Endothelial cell of hepatic sinusoid (primary cell): ENCODE data around the gene TP53AIP1.

Source experiments
- in situ Hi-C: cut with HindIII; loops from 2 replicates; pipeline ENCODE4 v1.10.0; 2017; ENCODE audit warnings: low sequenced_read_pairs

Gene TP53AIP1

DNA sequence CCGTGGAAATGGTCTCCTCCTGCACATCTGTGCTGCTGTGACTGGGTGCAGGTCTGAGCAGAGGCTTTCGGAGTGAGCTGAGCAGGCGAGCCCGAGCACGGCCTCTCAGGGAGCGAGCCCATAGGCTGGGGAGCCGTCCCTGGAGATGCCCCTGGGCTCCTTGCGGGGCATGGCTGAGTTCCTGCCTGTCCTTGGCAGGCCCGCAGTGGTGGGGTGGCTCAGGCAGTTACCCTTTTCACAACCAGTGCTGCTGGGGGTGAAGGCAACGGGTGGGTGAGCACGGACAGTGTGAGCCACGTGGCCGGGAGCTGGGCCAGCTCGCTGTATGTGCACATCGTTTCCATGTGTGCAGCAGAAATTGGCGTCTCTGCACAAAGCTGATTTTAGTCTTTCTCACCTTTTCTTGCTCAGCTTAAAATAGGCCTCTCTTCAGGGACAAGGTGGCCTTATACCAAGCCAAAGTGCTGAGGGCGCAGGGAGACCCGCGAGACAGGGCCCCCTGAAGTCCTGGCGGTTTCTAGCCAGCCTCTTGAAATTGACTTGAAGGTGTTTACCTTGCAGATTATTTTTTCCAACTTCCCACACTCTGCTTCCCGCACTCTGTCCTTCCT is at the start of gene TP53AIP1:
TP53AIP1 (minus strand) TSS at position 55 of the 611 bp plus-strand sequence. CDS start 5,053 bp downstream, outside the sequence.
- in situ Hi-C loops = no loop called here

- in situ Hi-C loops = no loop called here
These were observed 45.7 kb upstream of the TP53AIP1 start for GRCh38 chr11:128988242-128988970.

DNA sequence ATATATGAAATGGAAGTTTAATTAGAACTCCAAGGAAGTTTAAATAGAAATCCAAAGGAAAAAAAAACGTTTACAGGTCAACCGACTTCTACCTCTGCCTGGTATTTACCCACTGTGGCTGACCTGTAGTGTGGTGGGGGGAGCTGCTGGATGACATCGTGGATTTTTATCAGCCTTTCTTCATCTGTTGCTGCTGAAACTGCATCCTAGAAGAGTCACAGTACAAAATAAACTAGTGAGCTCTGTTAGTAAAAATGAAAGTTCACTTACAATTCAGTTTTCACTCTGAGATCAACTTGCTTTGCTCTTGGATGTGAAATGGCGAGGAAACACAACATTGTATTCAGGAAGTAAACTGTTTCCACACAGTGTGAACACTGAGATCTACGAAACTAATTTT is 43.2 kb upstream of the TP53AIP1 start:
- in situ Hi-C loops = no loop called here

DNA sequence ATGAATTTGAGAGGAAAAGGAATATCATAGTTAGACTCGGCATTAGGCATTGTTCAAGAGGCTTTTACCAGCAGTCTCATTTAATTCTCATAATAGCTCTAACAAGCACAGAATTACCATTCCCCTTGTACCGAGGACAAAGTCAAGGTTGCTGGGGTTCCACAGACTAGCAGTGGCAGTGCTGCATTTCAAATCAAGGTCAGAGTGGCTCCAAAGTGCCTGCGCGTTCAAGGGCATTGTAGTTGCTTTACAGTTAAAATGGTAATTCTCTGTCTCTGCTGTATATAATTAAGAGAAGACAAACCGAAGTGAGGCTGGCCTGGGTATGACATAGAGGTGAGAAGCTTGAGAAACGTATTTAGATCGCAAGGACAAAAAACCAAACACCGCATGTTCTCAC is 40.4 kb upstream of the TP53AIP1 start:
- in situ Hi-C loops = no loop called here

- in situ Hi-C loops = no loop called here
These were observed 38.6 kb upstream of the TP53AIP1 start for GRCh38 chr11:128981254-128981653.

DNA sequence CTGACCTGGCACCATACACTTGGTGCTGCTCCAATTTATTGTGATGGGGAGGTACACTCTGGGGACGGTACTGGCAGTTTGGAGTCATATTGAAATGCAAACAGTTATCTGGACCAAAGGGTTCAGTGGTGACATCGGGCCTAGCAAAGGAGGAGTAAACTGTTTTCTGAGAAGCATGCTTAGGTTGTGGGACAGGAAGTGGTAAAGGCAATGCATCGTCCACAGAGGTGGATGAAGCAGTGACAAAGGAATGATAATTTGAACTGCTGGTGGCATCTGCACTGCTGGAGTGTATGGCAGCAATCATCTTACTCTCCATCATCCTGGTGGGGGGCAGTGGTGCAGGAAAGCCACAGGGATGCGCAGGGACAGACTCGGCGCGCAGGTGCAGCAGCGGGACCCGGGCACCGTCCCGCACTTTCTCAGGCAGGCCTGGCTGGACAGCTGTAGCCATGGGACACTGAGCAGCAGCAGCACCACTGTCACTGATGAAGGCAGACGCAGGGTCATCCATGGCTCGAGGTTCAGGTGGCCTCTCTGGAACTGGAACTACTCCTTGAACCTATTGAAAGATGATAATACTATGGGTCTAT is 28.0 kb upstream of the TP53AIP1 start:
- in situ Hi-C loops = no loop called here

DNA sequence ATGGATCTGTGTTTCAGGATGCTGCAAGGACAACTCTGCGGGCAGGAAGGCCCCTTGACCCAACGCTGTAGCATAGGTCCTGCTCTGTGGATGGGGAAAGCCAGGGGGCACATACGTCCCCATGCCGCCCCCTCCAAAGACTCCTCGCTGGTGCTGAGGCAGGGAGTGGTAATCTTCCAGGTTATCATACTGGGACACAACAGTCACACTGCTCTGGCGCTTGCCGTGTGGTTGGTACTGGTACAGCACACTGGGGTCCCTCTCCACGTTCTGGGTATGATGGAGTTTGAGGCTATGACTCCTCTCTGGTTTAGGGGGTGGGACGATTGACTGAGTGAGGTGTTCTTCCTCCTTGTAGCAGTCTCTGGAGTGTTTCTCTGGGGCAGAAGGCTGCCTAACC is 26.2 kb upstream of the TP53AIP1 start:
- in situ Hi-C loops = no loop called here

- in situ Hi-C loops = no loop called here
These were observed 24.9 kb upstream of the TP53AIP1 start for GRCh38 chr11:128967578-128967977.

GRCh38 chr11:128965485-128965884 is 22.8 kb upstream of the TP53AIP1 start:
- in situ Hi-C loops = no loop called here

DNA sequence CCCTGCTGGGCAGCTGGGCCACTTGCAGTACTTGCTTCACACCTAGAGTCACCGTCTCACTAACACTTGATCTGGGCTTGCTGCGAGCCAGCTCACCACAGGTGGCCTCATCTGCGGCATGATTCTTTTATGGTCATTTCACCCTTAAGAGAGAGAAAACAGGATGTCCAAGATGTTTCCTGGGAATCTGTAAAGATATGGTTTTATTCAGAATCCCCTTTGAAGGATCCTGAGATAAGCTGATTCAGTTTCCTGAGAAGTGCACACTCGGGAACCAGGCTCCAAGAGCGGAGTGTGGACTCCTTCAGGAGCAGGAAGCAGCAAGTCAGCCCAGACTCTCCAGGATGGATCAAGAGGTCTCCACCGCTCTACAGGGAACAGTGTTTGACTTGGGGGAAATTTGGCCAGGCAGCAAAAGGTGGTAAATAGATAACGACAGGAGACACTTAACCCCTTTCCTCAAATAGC is 21.8 kb upstream of the TP53AIP1 start:
- in situ Hi-C loops = no loop called here

GRCh38 chr11:128963744-128964325 is 21.2 kb upstream of the TP53AIP1 start:
- in situ Hi-C loops = no loop called here

GRCh38 chr11:128962896-128963295 is 20.2 kb upstream of the TP53AIP1 start:
- in situ Hi-C loops = no loop called here

GRCh38 chr11:128961645-128962044 is 19.0 kb upstream of the TP53AIP1 start:
- in situ Hi-C loops = no loop called here

- in situ Hi-C loops = no loop called here
These were observed 14.5 kb upstream of the TP53AIP1 start for GRCh38 chr11:128957202-128957482.

- in situ Hi-C loops = no loop called here
These were observed 13.9 kb upstream of the TP53AIP1 start for GRCh38 chr11:128956401-128957201.

- in situ Hi-C loops = no loop called here
These were observed 13.0 kb upstream of the TP53AIP1 start for GRCh38 chr11:128955636-128956035.

- in situ Hi-C loops = no loop called here
These were observed 10.5 kb upstream of the TP53AIP1 start for GRCh38 chr11:128953151-128953550.

DNA sequence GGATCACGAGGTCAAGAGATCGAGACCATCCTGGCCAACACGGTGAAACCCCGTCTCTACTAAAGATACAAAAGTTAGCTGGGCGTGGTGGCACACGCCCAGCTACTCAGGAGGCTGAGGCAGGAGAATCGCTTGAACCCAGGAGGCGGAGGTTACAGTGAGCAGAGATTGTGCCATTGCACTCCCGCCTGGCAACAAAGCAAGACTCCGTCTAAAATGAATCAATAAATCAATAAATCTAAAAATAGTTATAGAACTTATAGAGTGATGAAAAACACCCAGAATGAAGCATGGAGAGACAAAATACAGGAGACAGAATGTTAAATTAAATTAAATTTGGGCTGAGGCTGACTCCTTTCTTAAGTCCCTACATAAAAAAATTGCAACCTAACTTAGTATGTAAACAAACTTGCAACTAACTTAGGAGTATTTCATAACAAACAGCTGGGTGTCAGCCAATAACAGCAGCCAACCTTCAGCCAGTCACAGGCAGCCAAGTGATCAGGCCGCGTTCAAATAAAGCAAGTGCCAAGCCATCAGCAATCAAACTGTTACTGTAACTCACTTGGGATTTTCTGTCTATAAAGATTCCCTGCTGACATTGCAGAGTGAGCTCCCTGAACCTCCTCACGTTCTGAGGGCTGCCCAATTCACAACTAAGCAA is 7.3 kb upstream of the TP53AIP1 start:
- in situ Hi-C loops = loop anchor here (5.0 kb wide), 1 partner anchor 73 kb away; no protein-coding TSS in a partner anchor

- in situ Hi-C loops = loop anchor here (5.0 kb wide), 1 partner anchor 71 kb away; no protein-coding TSS in a partner anchor
These were observed 5.9 kb upstream of the TP53AIP1 start for GRCh38 chr11:128948583-128948982.

- in situ Hi-C loops = loop anchor here (5.0 kb wide), 1 partner anchor 70 kb away; no protein-coding TSS in a partner anchor
These were observed 5.1 kb upstream of the TP53AIP1 start for GRCh38 chr11:128947773-128948172.
